Mesendoderm (in vitro differentiated cells): ENCODE results near the gene PCDHGA3.
"Not testable (repeated sequence)": the region's sequence is repeated elsewhere in the genome, so short reads cannot be mapped to it uniquely, and the experiment has no call there.

Experiments
- DNase-seq: peaks from one replicate; pipeline ENCODE4 v3.0.0; 2013
- H2AK5ac ChIP-seq: 2 replicates; pipeline ENCODE4 v1.6.1; 2013; ENCODE audit warnings: low read length, inconsistent platforms
- H2BK120ac ChIP-seq: 2 replicates; pipeline ENCODE4 v1.6.1; 2013; ENCODE audit warnings: low read depth, mild to moderate bottlenecking, low read length, moderate library complexity, mixed read lengths
- H2BK15ac ChIP-seq: replicated peaks from 2 replicates; pipeline ENCODE4 v1.6.1; 2013; ENCODE audit warnings: low read depth, mild to moderate bottlenecking, moderate library complexity
- H2BK5ac ChIP-seq: 2 replicates; pipeline ENCODE4 v1.6.1; 2013; ENCODE audit warnings: low read length, inconsistent platforms
- H3K18ac ChIP-seq: 2 replicates; pipeline ENCODE4 v1.6.1; 2013; ENCODE audit warnings: mild to moderate bottlenecking, low read length, mixed read lengths
- H3K23ac ChIP-seq: one replicate; pipeline ENCODE4 v1.6.1; 2013; ENCODE audit warnings: low read length
- H3K27ac ChIP-seq: 2 replicates; pipeline ENCODE4 v1.5.1; 2013; ENCODE audit warnings: low read depth, mild to moderate bottlenecking, inconsistent platforms, low read length, moderate library complexity
- H3K27me3 ChIP-seq: 2 replicates; pipeline ENCODE4 v1.6.1; 2013; ENCODE audit warnings: low read length, control low read depth, mild to moderate bottlenecking, inconsistent platforms; ENCODE audit not compliant: insufficient read depth, poor library complexity
- H3K36me3 ChIP-seq: 2 replicates; pipeline ENCODE4 v1.6.1; 2013; ENCODE audit warnings: low read length, inconsistent platforms; ENCODE audit not compliant: control insufficient read depth, insufficient read depth
- H3K4ac ChIP-seq: one replicate; pipeline ENCODE4 v1.6.1; 2013; ENCODE audit warnings: low read depth, mild to moderate bottlenecking, low read length, moderate library complexity
- H3K4me1 ChIP-seq: 2 replicates; pipeline ENCODE4 v1.6.1; 2013; ENCODE audit warnings: low read depth, low read length, inconsistent platforms; ENCODE audit not compliant: control insufficient read depth
- H3K4me2 ChIP-seq: 2 replicates; pipeline ENCODE4 v1.6.1; 2013; ENCODE audit warnings: low read length
- H3K4me3 ChIP-seq: 2 replicates; pipeline ENCODE4 v1.5.1; 2013; ENCODE audit warnings: mild to moderate bottlenecking, low read length
- H3K56ac ChIP-seq: one replicate; pipeline ENCODE4 v1.6.1; 2013; ENCODE audit warnings: low read length
- H3K79me1 ChIP-seq: 2 replicates; pipeline ENCODE4 v1.6.1; 2013; ENCODE audit warnings: low read length, inconsistent platforms
- H3K79me2 ChIP-seq: 2 replicates; pipeline ENCODE4 v1.6.1; 2013; ENCODE audit warnings: mild to moderate bottlenecking, low read length; ENCODE audit not compliant: control insufficient read depth, insufficient read depth
- H3K9ac ChIP-seq: 2 replicates; pipeline ENCODE4 v1.6.1; 2013; ENCODE audit warnings: low read length, inconsistent platforms
- H4K5ac ChIP-seq: one replicate; pipeline ENCODE4 v1.6.1; 2013; ENCODE audit warnings: low read length
- H4K8ac ChIP-seq: one replicate; pipeline ENCODE4 v1.6.1; 2013; ENCODE audit warnings: low read depth, mild to moderate bottlenecking, control low read depth, low read length, moderate library complexity
- WGBS: extraction: QIAGEN DNeasy Blood & Tissue Kit; methylation state at CpG from one replicate; pipeline ENCODE4 v1.1.7; 2013; ENCODE audit warnings: low lambda C conversion rate, missing lambda C conversion rate; ENCODE audit not compliant: insufficient coverage; ENCODE audit errors: extremely low coverage; 5-methylcytosine and 5-hydroxymethylcytosine counted together

The PCDHGA3 gene

GRCh38 chr5:141392429-141393198 is 49.0 kb downstream of the PCDHGA3 start, which contains the start of gene PCDHGA8:
TSS of gene PCDHGA8 (plus strand) at chr5:141392633. CDS start at chr5:141392814, 181 bp downstream.
- Histone ChIP-seq H2BK120ac (no peak within 1 kb of the TSS), H3K27me3 (no peaks in the 10 kb centered on the region), H3K27ac (no peak within 1 kb of the TSS), H3K79me1 (no peaks in the 10 kb centered on the region), H3K9ac (no peak within 1 kb of the TSS), H4K8ac (no peak within 1 kb of the TSS), H2AK5ac (no peak within 1 kb of the TSS), H3K36me3 (no peaks in the 10 kb centered on the region), H3K4me2 (no peak within 1 kb of the TSS), H3K56ac (no peak within 1 kb of the TSS), H3K79me2 (no peaks in the 10 kb centered on the region), H3K18ac (no peak within 1 kb of the TSS), H3K23ac (no peak within 1 kb of the TSS), H3K4me1 (no peaks in the 10 kb centered on the region), H2BK5ac (no peak within 1 kb of the TSS), H2BK15ac (no peak within 1 kb of the TSS), H4K5ac (no peak within 1 kb of the TSS), H3K4ac (no peak within 1 kb of the TSS), H3K4me3 (no peak within 1 kb of the TSS)
- WGBS = 100% methylated on average over 1 of the region's 38 CpGs
- no peak for DNase-seq

- Histone ChIP-seq H3K18ac (no peak overlapping the region), H2BK15ac (no peak overlapping the region), H3K4me3 (no peak overlapping the region), H4K5ac (no peak overlapping the region), H4K8ac (no peak overlapping the region), H2AK5ac (no peak overlapping the region), H3K9ac (no peak overlapping the region), H3K79me2 (no peaks in the 10 kb centered on the region), H3K79me1 (no peaks in the 10 kb centered on the region), H3K36me3 (no peaks in the 10 kb centered on the region), H3K4me2 (no peak overlapping the region), H2BK5ac (no peak overlapping the region), H3K27me3 (no peaks in the 10 kb centered on the region), H2BK120ac (no peak overlapping the region), H3K56ac (no peak overlapping the region), H3K27ac (no peak overlapping the region), H3K4me1 (no peaks in the 10 kb centered on the region), H3K4ac (no peak overlapping the region), H3K23ac (no peak overlapping the region)
- no CpG with 5 or more reads among the region's 21 CpGs for WGBS
- DNase-seq = no peak
Observed at GRCh38 chr5:141393267-141393666, 49.6 kb downstream of the PCDHGA3 start.

- H2BK5ac ChIP-seq, H3K79me1 ChIP-seq, H2AK5ac ChIP-seq, H4K8ac ChIP-seq, H3K4me2 ChIP-seq, H3K36me3 ChIP-seq, H3K4ac ChIP-seq, H3K9ac ChIP-seq, H3K27me3 ChIP-seq, H3K4me1 ChIP-seq, H3K79me2 ChIP-seq, H4K5ac ChIP-seq, H3K56ac ChIP-seq, H3K27ac ChIP-seq, H2BK15ac ChIP-seq, DNase-seq, H3K23ac ChIP-seq, H2BK120ac ChIP-seq, H3K4me3 ChIP-seq, H3K18ac ChIP-seq: not testable (repeated sequence)
- no CpG with 5 or more reads among the region's 53 CpGs for WGBS
Observed at GRCh38 chr5:141394401-141395187, 51.0 kb downstream of the PCDHGA3 start.
